Loucy (cell line): ENCODE data around the gene AGT.

Source experiments
- H2AFZ ChIP-seq: fragments of 200-600 bp; sonication (generic); 2 replicates; pipeline ENCODE4 v1.6.0; 2016; ENCODE audit warnings: antibody characterized with exemption, mild to moderate bottlenecking, low read length, moderate library complexity
- H3F3A ChIP-seq: fragments of 200-600 bp; 2 replicates; pipeline ENCODE4 v1.6.0; 2016; ENCODE audit warnings: antibody characterized with exemption, low read depth, mild to moderate bottlenecking
- H3K27me3 ChIP-seq: fragments of 200-600 bp; sonication (generic); 2 replicates; pipeline ENCODE4 v1.6.1; 2014; ENCODE audit warnings: low read length, mild to moderate bottlenecking; ENCODE audit not compliant: insufficient read depth, poor library complexity, severe bottlenecking
- H3K36me3 ChIP-seq: fragments of 200-600 bp; sonication (generic); 2 replicates; pipeline ENCODE4 v1.6.1; 2016; ENCODE audit warnings: low read length; ENCODE audit not compliant: insufficient read depth
- H3K4me1 ChIP-seq: fragments of 200-600 bp; sonication (generic); 2 replicates; pipeline ENCODE4 v1.5.1; 2014; ENCODE audit warnings: low read length, mild to moderate bottlenecking; ENCODE audit not compliant: insufficient read depth, poor library complexity, severe bottlenecking
- H3K4me2 ChIP-seq: fragments of 200-600 bp; sonication (generic); 2 replicates; pipeline ENCODE4 v1.6.0; 2014; ENCODE audit warnings: antibody characterized with exemption, low read length, low read depth, mild to moderate bottlenecking; ENCODE audit not compliant: poor library complexity, severe bottlenecking
- H3K4me3 ChIP-seq: fragments of 200-600 bp; sonication (generic); 2 replicates; pipeline ENCODE4 v1.5.1; 2014; ENCODE audit warnings: low read length, mild to moderate bottlenecking, mixed read lengths; ENCODE audit not compliant: poor library complexity, severe bottlenecking
- H3K79me2 ChIP-seq: fragments of 200-600 bp; sonication (generic); 2 replicates; pipeline ENCODE4 v1.6.1; 2014; ENCODE audit warnings: low read length; ENCODE audit not compliant: insufficient read depth
- H3K9ac ChIP-seq: fragments of 200-600 bp; sonication (generic); 2 replicates; pipeline ENCODE4 v1.6.0; 2014; ENCODE audit warnings: mild to moderate bottlenecking, low read depth, low read length, moderate library complexity; ENCODE audit not compliant: poor library complexity, severe bottlenecking
- H3K9me2 ChIP-seq: fragments of 200-600 bp; sonication (generic); replicated peaks from 2 replicates; pipeline ENCODE4 v1.6.1; 2016; ENCODE audit warnings: low read depth, low read length, mixed read lengths
- H3K9me3 ChIP-seq: fragments of 200-600 bp; sonication (generic); 2 replicates; pipeline ENCODE4 v1.6.1; 2014; ENCODE audit warnings: mild to moderate bottlenecking, antibody characterized with exemption, low read length, low read depth; ENCODE audit not compliant: insufficient read depth
- H4K20me1 ChIP-seq: fragments of 200-600 bp; sonication (generic); 2 replicates; pipeline ENCODE4 v1.6.0; 2014; ENCODE audit warnings: antibody characterized with exemption, low read length, mild to moderate bottlenecking; ENCODE audit not compliant: insufficient read depth, poor library complexity, severe bottlenecking
- CTCF ChIP-seq: fragments of 200-600 bp; sonication (generic); conservative IDR thresholded peaks from 2 replicates; pipeline ENCODE4 v1.5.1; 2014; ENCODE audit warnings: mild to moderate bottlenecking, antibody characterized with exemption, low read length
- EZH2phosphoT487 ChIP-seq: fragments of 200-600 bp; IDR thresholded peaks from 2 replicates; pipeline ENCODE4 v1.6.1; 2018; ENCODE audit warnings: antibody characterized with exemption, mild to moderate bottlenecking, moderate library complexity, borderline replicate concordance

Gene AGT

DNA sequence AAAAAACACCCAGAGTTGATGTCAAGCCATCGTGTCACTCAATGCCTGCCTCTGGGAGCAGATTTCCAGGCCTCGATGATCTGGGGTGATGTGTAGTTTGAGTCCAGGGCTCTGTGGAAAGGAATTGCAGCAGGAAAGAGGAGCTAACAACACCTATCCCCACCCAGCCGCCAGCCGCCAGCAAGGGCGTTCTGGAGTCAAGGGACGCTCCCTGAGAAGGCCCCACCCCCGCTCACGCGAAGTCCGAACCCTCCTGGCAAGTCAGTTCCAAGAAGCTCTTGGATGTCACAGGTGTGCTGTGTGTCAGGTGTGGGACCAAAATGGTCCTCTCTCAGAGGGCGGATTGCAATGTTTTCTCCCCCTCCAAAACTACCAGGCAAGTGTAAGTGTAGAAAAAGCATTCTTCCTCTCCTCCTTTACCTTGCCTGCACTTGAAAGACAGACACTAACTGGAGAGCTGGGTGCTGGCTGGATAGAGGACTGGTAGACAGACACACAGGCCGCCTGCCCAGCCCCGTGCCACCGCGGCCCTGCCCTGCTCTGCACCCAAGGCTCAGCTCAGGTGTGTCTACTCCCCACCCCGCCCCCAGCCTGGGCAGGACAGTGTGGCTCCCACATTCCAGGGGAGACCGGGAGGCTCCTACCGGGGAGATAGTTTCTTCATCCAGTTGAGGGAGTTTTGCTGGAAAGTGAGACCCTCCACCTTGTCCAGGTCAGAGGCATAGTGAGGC lies 8.5 kb downstream of the AGT start:
- Histone ChIP-seq H3K36me3 (no peaks in the 10 kb centered on the region), H3K27me3 (no peaks in the 10 kb centered on the region), H3K9me3 (no peaks in the 10 kb centered on the region), H3F3A (no peaks in the 10 kb centered on the region), H3K4me1 (no peaks in the 10 kb centered on the region), H3K79me2 (no peaks in the 10 kb centered on the region), H3K4me2 (no peak overlapping the region), H3K4me3 (no peak overlapping the region), H2AFZ (no peak overlapping the region), H4K20me1 (no peaks in the 10 kb centered on the region), H3K9ac (no peak overlapping the region), H3K9me2 (no peaks in the 10 kb centered on the region)
- no peak for TF ChIP-seq CTCF

GRCh38 chr1:230704830-230705229 lies 9.1 kb downstream of the AGT start:
- Histone ChIP-seq H3F3A (no peaks in the 10 kb centered on the region), H3K4me1 (no peaks in the 10 kb centered on the region), H2AFZ (no peak overlapping the region), H3K27me3 (no peaks in the 10 kb centered on the region), H4K20me1 (no peaks in the 10 kb centered on the region), H3K4me3 (no peak overlapping the region), H3K4me2 (no peak overlapping the region), H3K9me2 (no peaks in the 10 kb centered on the region), H3K79me2 (no peaks in the 10 kb centered on the region), H3K9me3 (no peaks in the 10 kb centered on the region), H3K9ac (no peak overlapping the region), H3K36me3 (no peaks in the 10 kb centered on the region)
- no peak for TF ChIP-seq CTCF
- no peak for TF ChIP-seq EZH2phosphoT487

- H3F3A ChIP-seq = no peaks in the 10 kb centered on the region
- H3K36me3 ChIP-seq = no peaks in the 10 kb centered on the region
- H3K79me2 ChIP-seq = no peaks in the 10 kb centered on the region
- no peaks in the 10 kb centered on the region for H3K27me3 ChIP-seq
- H3K9me3 ChIP-seq = no peaks in the 10 kb centered on the region
- no peak overlapping the region for H3K9ac ChIP-seq
- no peaks in the 10 kb centered on the region for H3K9me2 ChIP-seq
- H3K4me2 ChIP-seq = no peak overlapping the region
- no peaks in the 10 kb centered on the region for H4K20me1 ChIP-seq
- H2AFZ ChIP-seq = no peak overlapping the region
- no peak overlapping the region for H3K4me3 ChIP-seq
- H3K4me1 ChIP-seq = no peaks in the 10 kb centered on the region
- no peak for TF ChIP-seq EZH2phosphoT487
- TF ChIP-seq CTCF = no peak
Observed at GRCh38 chr1:230703679-230704385, 10.1 kb downstream of the AGT start.
